ENCODE results near the gene SLC2A1.

SLC2A1 gene

DNA sequence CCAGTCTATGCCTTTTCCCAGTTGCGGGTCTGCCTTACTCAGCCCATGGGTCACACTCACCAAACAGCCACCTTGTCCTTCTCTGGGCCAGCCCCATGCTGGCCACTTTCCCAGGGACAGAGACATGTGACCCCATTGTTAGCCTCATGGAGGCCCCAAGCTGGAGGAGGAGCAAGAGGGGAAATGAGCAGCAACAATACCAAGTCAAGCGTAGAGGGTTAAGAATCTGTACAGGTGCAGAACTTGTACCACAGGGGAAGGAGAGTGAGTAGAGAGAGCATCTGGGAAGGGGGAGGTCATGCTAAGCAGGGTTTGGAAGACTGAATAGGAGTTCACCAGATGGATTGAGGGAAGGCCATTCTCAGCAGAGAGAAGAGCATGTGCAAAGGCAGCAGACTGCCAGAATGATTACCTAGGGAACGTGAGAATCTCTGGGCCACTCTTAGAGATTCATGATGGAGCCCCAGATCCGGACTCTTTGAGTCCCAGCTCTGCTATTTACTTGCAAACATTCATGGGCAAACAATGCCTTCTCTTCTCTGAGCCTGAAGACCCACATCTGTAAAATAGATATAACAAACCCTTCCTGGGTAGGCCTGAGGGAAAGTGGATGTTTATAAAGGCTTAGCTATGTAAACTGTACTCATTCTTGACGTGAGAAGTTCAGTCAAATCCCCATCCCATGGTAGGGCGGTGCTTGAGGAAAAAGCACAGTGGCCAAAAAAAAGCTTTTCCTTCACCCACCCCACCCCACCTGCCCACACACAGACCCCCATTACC is 2.8 kb upstream of the SLC2A1 start:
- H3K9me3 ChIP-seq = no peaks in the 10 kb centered on the region
- H3K27ac ChIP-seq = no peak overlapping the region
- no peaks in the 10 kb centered on the region for H3K36me3 ChIP-seq
- peaks cover 20 to 23% of the 10 kb centered on the region in 2 experiments for H3K4me1 ChIP-seq (ENCODE audit: control insufficient read depth in 1 of 2, insufficient read depth in 1 of 2, low read depth in 1 of 2, low read length in 1 of 2)
- TF ChIP-seq, protein P1, sequence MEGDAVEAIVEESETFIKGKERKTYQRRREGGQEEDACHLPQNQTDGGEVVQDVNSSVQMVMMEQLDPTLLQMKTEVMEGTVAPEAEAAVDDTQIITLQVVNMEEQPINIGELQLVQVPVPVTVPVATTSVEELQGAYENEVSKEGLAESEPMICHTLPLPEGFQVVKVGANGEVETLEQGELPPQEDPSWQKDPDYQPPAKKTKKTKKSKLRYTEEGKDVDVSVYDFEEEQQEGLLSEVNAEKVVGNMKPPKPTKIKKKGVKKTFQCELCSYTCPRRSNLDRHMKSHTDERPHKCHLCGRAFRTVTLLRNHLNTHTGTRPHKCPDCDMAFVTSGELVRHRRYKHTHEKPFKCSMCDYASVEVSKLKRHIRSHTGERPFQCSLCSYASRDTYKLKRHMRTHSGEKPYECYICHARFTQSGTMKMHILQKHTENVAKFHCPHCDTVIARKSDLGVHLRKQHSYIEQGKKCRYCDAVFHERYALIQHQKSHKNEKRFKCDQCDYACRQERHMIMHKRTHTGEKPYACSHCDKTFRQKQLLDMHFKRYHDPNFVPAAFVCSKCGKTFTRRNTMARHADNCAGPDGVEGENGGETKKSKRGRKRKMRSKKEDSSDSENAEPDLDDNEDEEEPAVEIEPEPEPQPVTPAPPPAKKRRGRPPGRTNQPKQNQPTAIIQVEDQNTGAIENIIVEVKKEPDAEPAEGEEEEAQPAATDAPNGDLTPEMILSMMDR (IDR thresholded peaks at IDR 0.05) = no peak
- H3K4me3 ChIP-seq (ENCODE audit: low read depth in 1 of 2, low read length in 1 of 2) = no peak overlapping the region
- peaks cover 86% of the 10 kb centered on the region for H3K27me3 ChIP-seq

DNA sequence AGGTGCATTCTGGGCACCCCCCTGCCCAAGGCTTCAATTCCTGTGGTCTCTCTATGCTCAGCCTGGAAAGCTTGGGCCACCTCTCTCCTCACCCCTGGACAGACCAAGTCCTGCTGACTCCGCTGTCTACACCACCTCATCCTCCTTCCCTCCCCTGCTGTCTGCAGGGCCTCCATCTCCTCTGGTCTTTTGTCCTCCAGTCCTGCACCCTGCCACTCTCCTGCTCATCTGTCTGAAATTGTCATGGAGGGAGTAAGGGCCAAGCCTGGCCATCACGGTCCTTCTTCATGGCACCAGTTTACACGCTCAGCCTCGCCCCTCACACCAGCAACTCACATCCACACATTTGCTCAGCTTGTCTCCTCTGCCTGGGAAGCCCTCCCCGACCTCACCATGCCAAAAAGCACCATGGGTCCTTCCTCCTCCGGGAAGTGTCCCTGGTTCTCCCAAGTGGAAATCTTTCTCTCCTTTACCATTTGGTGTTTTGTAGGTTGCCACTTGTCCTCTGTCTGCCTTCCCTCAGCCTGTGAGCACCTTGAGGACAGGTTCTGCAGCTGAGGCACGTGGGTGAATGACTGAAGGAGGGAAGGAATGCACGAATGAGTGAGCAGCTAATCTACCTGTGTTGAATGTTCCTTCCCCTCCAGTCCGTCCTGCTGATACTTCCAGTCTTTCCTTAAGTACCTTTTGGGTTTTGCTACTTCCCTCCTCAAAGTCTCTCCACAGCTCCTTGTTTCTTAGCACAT is 2.1 kb upstream of the SLC2A1 start:
- H3K4me3 ChIP-seq (ENCODE audit: low read depth in 1 of 2, low read length in 1 of 2) = no peak overlapping the region
- H3K36me3 ChIP-seq = no peaks in the 10 kb centered on the region
- H3K4me1 ChIP-seq (ENCODE audit: control insufficient read depth in 1 of 2, insufficient read depth in 1 of 2, low read depth in 1 of 2, low read length in 1 of 2) = peaks cover 23 to 27% of the 10 kb centered on the region in 2 experiments
- no peaks in the 10 kb centered on the region for H3K9me3 ChIP-seq
- no peak overlapping the region for H3K27ac ChIP-seq
- TF ChIP-seq, protein P1 (IDR thresholded peaks at IDR 0.05) = no peak
- peaks cover 89% of the 10 kb centered on the region for H3K27me3 ChIP-seq

DNA sequence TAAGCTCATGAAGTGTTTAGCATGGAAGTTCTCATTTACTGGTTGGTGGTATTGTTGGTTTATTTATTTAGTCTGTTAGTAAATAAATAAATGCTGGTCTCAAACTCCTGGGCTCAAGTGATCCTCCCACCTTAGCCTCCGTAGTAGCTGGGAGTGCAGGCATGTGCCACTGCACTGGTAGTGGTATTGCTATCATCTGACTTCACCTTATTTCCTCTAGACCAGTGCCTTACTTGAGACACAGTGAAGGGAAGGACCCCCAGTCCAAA is 1.4 kb upstream of the SLC2A1 start:
- no peaks in the 10 kb centered on the region for H3K36me3 ChIP-seq
- H3K4me3 ChIP-seq (ENCODE audit: low read depth in 1 of 2, low read length in 1 of 2) = no peak overlapping the region
- peaks cover 88% of the 10 kb centered on the region for H3K27me3 ChIP-seq
- TF ChIP-seq, protein P1 (IDR thresholded peaks at IDR 0.05) = no peak
- H3K4me1 ChIP-seq (ENCODE audit: control insufficient read depth in 1 of 2, insufficient read depth in 1 of 2, low read depth in 1 of 2, low read length in 1 of 2) = peaks cover 28 to 33% of the 10 kb centered on the region in 2 experiments
- H3K27ac ChIP-seq = no peak overlapping the region
- no peaks in the 10 kb centered on the region for H3K9me3 ChIP-seq

DNA sequence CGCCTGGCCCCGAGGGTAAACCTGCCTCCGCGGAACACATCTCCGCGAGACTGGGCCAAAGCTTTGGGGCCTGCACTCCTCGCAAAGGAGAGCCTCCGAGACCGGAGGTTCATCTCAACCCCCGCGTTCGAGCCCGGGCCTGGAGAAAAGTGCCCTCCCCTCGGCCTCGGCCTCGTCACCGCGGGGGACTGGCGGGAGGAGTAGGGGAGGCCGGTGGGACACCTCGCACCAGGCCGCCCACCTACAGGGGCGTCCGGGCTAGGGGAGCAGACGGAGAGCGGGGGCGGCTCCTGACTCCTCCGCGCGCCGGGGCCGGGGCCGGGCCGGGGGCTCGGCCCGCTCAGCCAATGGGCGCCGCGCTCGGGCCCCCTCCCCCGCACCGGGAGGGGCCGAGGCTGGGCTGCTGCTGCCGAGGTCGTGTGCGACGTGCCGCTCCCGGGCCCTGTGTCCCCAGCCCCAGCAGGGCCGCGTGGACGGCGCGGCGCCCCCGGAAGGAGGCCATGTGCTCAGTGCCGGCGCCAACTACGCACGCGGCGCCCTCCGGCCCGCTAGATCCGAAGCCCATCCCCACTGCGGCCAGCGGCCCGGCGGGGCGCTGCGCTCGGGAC is 684 bp downstream of the SLC2A1 start:
- Histone ChIP-seq H3K27ac (no peak overlapping the region), H3K27me3 (peaks cover 67% of the 10 kb centered on the region), H3K36me3 (no peaks in the 10 kb centered on the region), H3K9me3 (no peaks in the 10 kb centered on the region), H3K4me3 (ENCODE audit: low read depth in 1 of 2, low read length in 1 of 2) (peak overlapping the region; percentile 69 to 85), H3K4me1 (ENCODE audit: control insufficient read depth in 1 of 2, insufficient read depth in 1 of 2, low read depth in 1 of 2, low read length in 1 of 2) (peaks cover 28 to 33% of the 10 kb centered on the region in 2 experiments)
- TF ChIP-seq, protein P1 (IDR thresholded peaks at IDR 0.05) = no peak

DNA sequence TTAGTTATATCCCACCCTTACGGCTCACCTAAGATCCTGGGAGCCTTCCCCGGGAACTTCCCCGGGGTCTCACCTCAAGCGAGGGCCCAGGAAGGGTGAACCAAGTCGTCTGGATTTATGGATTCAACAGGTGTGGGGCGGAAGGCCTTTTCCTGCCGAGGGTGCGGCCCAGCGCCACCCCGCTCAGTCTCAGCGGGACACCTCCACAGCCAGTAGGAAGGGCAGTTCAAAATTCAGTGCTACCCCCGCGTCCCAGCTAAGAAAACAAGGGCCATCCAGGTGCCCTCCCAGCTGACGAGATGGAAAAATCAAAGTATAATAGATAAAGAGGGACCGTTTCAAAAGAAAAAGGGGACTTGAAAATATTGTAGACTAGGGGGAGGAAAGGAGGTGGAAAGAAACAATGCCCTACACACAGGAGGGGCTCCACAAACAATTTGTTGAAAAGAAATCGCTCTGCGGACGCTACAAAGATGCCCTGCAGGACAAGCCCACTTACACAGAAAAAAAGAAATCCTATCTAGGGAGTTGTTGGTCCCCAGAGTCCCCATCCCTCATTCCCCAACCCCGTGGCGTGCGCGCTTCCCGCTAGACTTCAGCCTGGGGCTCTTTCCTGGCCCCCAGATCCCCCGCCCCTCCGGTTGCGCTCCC is 1.3 kb downstream of the SLC2A1 start:
- no peaks in the 10 kb centered on the region for H3K9me3 ChIP-seq
- H3K4me3 ChIP-seq (ENCODE audit: low read depth in 1 of 2, low read length in 1 of 2) = peak overlapping the region; percentile 69 to 85
- H3K27ac ChIP-seq = no peak overlapping the region
- no peaks in the 10 kb centered on the region for H3K36me3 ChIP-seq
- H3K27me3 ChIP-seq = peaks cover 61% of the 10 kb centered on the region
- H3K4me1 ChIP-seq (ENCODE audit: control insufficient read depth in 1 of 2, insufficient read depth in 1 of 2, low read depth in 1 of 2, low read length in 1 of 2) = peaks cover 28 to 33% of the 10 kb centered on the region in 2 experiments
- TF ChIP-seq, protein P1 (IDR thresholded peaks at IDR 0.05) = no peak
